Lower lobe of right lung (tissue), 2 donors: ENCODE measurements around the gene C17orf114.

Experiments used
- ATAC-seq, 2 donors: fragments of 200-7000 bp; cut with Tn5 transposase; one replicate each; pipeline ENCODE4 v1.9.1; 2020 to 2022; ENCODE audit warnings: mild to moderate bottlenecking in 2 of 2, moderate library complexity in 2 of 2
- DNase-seq: peaks from one replicate; pipeline ENCODE4 v3.0.0-alpha.2; 2020
- H3K27ac ChIP-seq: fragments of 200-600 bp; one replicate; pipeline ENCODE4 v1.8.0; 2022
- H3K27me3 ChIP-seq: fragments of 200-600 bp; one replicate; pipeline ENCODE4 v1.8.0; 2022; ENCODE audit warnings: low read depth
- H3K36me3 ChIP-seq: fragments of 200-600 bp; one replicate; pipeline ENCODE4 v1.8.0; 2022; ENCODE audit warnings: mild to moderate bottlenecking
- H3K4me1 ChIP-seq: fragments of 200-600 bp; one replicate; pipeline ENCODE4 v1.8.0; 2022
- H3K4me3 ChIP-seq: fragments of 200-600 bp; one replicate; pipeline ENCODE4 v1.8.0; 2022; ENCODE audit warnings: mild to moderate bottlenecking
- H3K9me3 ChIP-seq: fragments of 200-600 bp; one replicate; pipeline ENCODE4 v1.8.0; 2022
- intact Hi-C: fragments of 100-400 bp; cut with DNase I; formaldehyde crosslinking; loops from one replicate; pipeline ENCODE4 v1.11.0; 2022
- TF ChIP-seq, protein P1 (sequence below): fragments of 200-600 bp; IDR thresholded peaks from one replicate; pipeline ENCODE4 v1.8.0; 2022; ENCODE audit warnings: antibody characterized with exemption, mild to moderate bottlenecking
- donor health status: DM: no; HTN: yes; CAD: no; lungs with severe emphysema.

The C17orf114 gene

DNA sequence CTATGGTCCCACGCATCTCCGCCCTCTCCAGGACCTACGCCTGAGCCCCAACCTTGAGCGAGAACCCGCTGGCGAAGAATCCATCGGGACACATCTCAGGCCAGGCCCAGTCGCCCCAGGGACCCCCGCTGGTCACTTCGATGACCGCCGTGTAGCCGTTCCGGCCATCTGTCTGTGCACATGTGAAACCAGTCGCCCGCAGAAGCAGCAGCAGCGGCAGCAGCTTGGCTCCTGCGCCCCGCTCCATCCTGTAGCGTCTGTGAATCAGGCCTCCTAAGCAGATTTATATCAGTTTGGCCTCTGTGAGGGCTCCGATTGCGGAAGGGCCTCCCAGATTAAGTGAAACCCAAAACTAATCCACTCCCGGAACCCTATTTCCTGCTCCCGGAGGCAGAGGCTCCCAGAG lies 16.0 kb downstream of the C17orf114 start, which contains the start of gene VMO1:
Gene VMO1, minus strand, starts transcription at position 259 of the 406 bp plus-strand sequence. Its CDS starts 12 bp downstream, at position 247.
- no peak for ATAC-seq
- peaks cover 33% of the 10 kb centered on the region for H3K4me1 ChIP-seq
- intact Hi-C loops: loop anchor here (10.0 kb wide), 1 partner anchor 51 kb away; the partner anchor contains the start of genes CXCL16, MED11 and ZMYND15
- H3K27me3 ChIP-seq: peaks cover 44% of the 10 kb centered on the region
- peak within 1 kb of the TSS; percentile 34 for H3K4me3 ChIP-seq
- H3K27ac ChIP-seq: no peak within 1 kb of the TSS
- no peaks in the 10 kb centered on the region for H3K9me3 ChIP-seq
- no peak for DNase-seq
- TF ChIP-seq, protein P1, sequence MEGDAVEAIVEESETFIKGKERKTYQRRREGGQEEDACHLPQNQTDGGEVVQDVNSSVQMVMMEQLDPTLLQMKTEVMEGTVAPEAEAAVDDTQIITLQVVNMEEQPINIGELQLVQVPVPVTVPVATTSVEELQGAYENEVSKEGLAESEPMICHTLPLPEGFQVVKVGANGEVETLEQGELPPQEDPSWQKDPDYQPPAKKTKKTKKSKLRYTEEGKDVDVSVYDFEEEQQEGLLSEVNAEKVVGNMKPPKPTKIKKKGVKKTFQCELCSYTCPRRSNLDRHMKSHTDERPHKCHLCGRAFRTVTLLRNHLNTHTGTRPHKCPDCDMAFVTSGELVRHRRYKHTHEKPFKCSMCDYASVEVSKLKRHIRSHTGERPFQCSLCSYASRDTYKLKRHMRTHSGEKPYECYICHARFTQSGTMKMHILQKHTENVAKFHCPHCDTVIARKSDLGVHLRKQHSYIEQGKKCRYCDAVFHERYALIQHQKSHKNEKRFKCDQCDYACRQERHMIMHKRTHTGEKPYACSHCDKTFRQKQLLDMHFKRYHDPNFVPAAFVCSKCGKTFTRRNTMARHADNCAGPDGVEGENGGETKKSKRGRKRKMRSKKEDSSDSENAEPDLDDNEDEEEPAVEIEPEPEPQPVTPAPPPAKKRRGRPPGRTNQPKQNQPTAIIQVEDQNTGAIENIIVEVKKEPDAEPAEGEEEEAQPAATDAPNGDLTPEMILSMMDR: no peak
- no peaks in the 10 kb centered on the region for H3K36me3 ChIP-seq

DNA sequence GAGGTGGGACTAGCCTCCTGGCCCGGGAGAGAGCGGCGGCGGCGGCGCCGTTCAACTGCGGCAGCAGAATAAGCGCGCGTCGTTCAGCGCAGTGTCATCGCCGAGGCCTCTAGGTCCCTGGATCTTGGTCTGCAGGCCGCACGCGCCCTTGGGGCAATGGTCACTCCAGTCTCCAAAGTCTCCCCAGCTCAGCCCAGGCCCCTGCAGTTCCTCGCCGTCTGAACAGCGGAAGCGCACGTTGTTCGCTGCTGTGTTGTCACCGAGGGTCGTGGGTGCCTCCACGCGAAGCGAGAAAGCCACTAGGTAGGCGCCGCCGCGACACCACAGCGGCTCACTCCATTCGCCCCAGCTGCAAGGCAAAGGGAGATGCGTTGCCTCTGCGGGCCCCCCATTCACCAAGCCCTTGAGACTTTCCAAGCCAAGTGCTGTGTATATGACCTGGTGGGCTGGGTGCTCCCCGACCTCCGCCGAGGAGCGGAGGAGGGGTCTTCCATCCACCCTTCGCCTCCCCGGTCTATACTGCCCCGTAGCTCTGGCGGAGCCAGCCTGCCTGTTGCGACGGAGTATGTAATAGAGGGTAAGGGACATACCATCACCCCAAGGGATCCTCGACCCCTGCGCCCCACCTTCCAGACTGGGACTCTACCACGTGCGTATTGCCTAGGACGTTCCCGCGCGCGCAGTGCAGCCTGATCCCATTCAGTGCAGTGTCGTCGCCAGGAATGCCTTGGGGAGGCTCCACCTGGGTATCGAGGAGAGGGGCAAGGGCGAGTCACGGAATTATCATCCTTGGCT lies 16.6 kb downstream of the C17orf114 start:
- no peaks in the 10 kb centered on the region for H3K36me3 ChIP-seq
- TF ChIP-seq, protein P1: no peak
- intact Hi-C loops: loop anchor here (10.0 kb wide), 1 partner anchor 51 kb away; the partner anchor contains the start of genes CXCL16, MED11 and ZMYND15
- no peak for ATAC-seq
- H3K4me3 ChIP-seq: peak overlapping the region; percentile 34
- H3K4me1 ChIP-seq: peaks cover 33% of the 10 kb centered on the region
- DNase-seq: no peak
- no peaks in the 10 kb centered on the region for H3K9me3 ChIP-seq
- no peak overlapping the region for H3K27ac ChIP-seq
- H3K27me3 ChIP-seq: peaks cover 48% of the 10 kb centered on the region

GRCh38 chr17:4782652-4783051 lies 19.5 kb downstream of the C17orf114 start:
- peaks cover 23% of the 10 kb centered on the region for H3K4me1 ChIP-seq
- peak; percentile 76 for DNase-seq
- H3K36me3 ChIP-seq: no peaks in the 10 kb centered on the region
- intact Hi-C loops: loop anchor here (10.0 kb wide), 1 partner anchor 48 kb away; the partner anchor contains the start of genes CXCL16, MED11 and ZMYND15
- ATAC-seq: peak; percentile 39 to 55
- H3K27ac ChIP-seq: no peak overlapping the region
- H3K27me3 ChIP-seq: peaks cover 64% of the 10 kb centered on the region
- H3K9me3 ChIP-seq: no peaks in the 10 kb centered on the region
- TF ChIP-seq, protein P1: peak; percentile 23
- no peak overlapping the region for H3K4me3 ChIP-seq

GRCh38 chr17:4780325-4780955 lies 21.7 kb downstream of the C17orf114 start:
- peaks cover 5% of the 10 kb centered on the region for H3K4me1 ChIP-seq
- peaks cover 57% of the 10 kb centered on the region for H3K27me3 ChIP-seq
- no peak overlapping the region for H3K27ac ChIP-seq
- H3K36me3 ChIP-seq: no peaks in the 10 kb centered on the region
- intact Hi-C loops: loop anchor here (10.0 kb wide), 1 partner anchor 46 kb away; the partner anchor contains the start of genes CXCL16, MED11 and ZMYND15
- TF ChIP-seq, protein P1: no peak
- no peak overlapping the region for H3K4me3 ChIP-seq
- no peak for DNase-seq
- no peak for ATAC-seq
- no peaks in the 10 kb centered on the region for H3K9me3 ChIP-seq

DNA sequence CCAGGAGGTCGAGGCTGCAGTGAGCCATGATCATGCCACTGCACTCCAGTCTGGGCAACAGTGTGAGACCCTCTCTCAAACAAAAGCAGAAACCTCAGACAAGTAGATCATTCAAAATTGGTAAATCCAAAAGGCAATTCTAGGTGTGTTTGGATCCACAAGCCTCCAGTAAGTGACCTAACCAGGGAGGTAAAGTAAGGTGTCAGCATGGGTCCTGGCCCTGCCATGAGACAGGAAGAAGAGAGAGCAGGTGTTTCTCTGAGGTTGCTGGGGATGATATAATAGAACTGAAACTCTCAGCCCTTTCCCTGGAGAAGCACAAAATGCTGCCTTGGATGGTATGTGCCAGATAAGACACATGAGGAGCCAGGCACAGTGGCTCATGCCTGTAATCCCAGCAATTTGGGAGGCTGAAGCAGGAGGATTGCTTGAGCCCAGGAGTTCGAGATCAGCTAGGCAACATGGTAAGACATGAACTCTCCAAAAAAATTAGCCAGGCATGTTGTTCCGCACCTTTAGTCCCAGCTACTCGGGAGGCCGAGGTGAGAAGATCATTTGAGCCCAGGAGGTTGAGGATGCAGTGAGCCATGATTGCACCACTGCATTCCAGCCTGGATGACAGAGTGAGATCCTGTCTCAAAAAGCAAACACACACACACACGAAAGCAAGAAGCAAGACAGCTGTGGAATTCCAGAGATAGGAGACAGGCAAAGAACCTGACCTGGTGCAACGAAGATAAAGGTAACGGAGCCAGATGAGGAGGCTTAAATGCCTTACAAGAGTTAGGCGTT lies 24.0 kb downstream of the C17orf114 start:
- H3K9me3 ChIP-seq: no peaks in the 10 kb centered on the region
- H3K4me1 ChIP-seq: no peaks in the 10 kb centered on the region
- peaks cover 36% of the 10 kb centered on the region for H3K27me3 ChIP-seq
- H3K4me3 ChIP-seq: no peak overlapping the region
- ATAC-seq (no peak), DNase-seq (no peak)
- TF ChIP-seq, protein P1: no peak
- no peaks in the 10 kb centered on the region for H3K36me3 ChIP-seq
- intact Hi-C loops: no loop called here
- no peak overlapping the region for H3K27ac ChIP-seq
